Thoracic aorta (tissue), 2 donors: Measurements from ENCODE around the gene COLEC11. TPM values are rescaled to one million over a fixed set of nuclear protein-coding genes. Genes with fewer than 3 reads are reported as not detected.

Experiments used
- ATAC-seq: fragments of 150-250 bp; one replicate; pipeline ENCODE4 v1.8.0; 2017; ENCODE audit warnings: low read depth; ENCODE audit not compliant: insufficient number of reproducible peaks, low FRiP score
- DNase-seq: peaks from one replicate; pipeline ENCODE4 v3.0.0-alpha.2; 2020; ENCODE audit warnings: low spot score
- H3K27ac ChIP-seq, 2 donors: fragments of 200-600 bp; sonication (generic); 1 replicate in 1 of 2; 2 replicates in 1 of 2; pipeline ENCODE4 v1.5.1; 2016; ENCODE audit warnings: mild to moderate bottlenecking in 2 of 2, moderate library complexity in 2 of 2
- H3K27me3 ChIP-seq: fragments of 200-600 bp; sonication (generic); replicated peaks from 2 replicates; pipeline ENCODE4 v1.6.0; 2016; ENCODE audit warnings: mild to moderate bottlenecking; ENCODE audit not compliant: insufficient read depth
- H3K36me3 ChIP-seq: fragments of 200-600 bp; sonication (generic); one replicate; pipeline ENCODE4 v1.5.1; 2016
- H3K4me1 ChIP-seq, 2 donors: fragments of 200-600 bp; sonication (generic); 1 replicate in 1 of 2; 2 replicates in 1 of 2; pipeline versions ENCODE4 v1.5.1 to v1.6.0; 2016; ENCODE audit warnings: low read depth in 2 of 2, mild to moderate bottlenecking in 1 of 2; ENCODE audit not compliant: control insufficient read depth in 1 of 2
- H3K4me3 ChIP-seq: fragments of 200-600 bp; sonication (generic); 2 replicates; pipeline ENCODE4 v1.5.1; 2016; ENCODE audit warnings: mild to moderate bottlenecking
- H3K9me3 ChIP-seq: fragments of 200-600 bp; sonication (generic); 2 replicates; pipeline ENCODE4 v1.5.1; 2016
- CTCF ChIP-seq: fragments of 200-600 bp; sonication (generic); IDR thresholded peaks from one replicate; pipeline ENCODE4 v1.5.1; 2019; ENCODE audit warnings: antibody characterized with exemption
- total RNA-seq, 2 donors: library from RNA; depleted of rRNA; stranded (reverse); fragments of >200 nt; gene quantifications; one replicate each; pipeline versions ENCODE4 v1.1.0 to v1.2.3, GENCODE V29; 2016

The COLEC11 gene
- total RNA-seq, 2 donors from 2014 or later = 9.4 to 22.5 TPM

DNA sequence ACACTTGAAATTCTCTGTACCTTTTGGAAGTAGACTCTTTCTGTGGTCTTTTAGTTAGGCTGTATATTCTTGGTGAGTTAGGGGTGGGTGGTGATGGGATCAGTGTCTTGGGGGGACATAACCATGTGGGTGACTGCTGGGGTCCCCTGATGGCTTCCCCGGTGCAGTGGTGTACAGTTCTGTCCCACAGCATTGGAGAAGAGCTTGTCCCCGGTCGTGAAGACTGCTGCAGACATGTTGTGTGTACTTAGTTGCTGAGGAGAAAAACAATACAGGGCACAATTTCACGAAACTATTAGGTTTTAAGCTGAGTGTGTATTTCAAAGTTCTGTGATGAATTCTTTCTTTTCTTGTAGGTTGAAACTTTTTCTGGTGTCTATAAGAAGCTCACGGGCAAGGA, 14.5 kb upstream of the COLEC11 start:
- Histone ChIP-seq H3K27ac (no peak overlapping the region), H3K27me3 (no peaks in the 10 kb centered on the region), H3K36me3 (peaks cover 30% of the 10 kb centered on the region), H3K4me3 (no peak overlapping the region), H3K4me1 (peaks cover 13 to 28% of the 10 kb centered on the region in 2 donors), H3K9me3 (no peaks in the 10 kb centered on the region)
- no peak for TF ChIP-seq CTCF
- no peak for ATAC-seq
- no peak for DNase-seq

DNA sequence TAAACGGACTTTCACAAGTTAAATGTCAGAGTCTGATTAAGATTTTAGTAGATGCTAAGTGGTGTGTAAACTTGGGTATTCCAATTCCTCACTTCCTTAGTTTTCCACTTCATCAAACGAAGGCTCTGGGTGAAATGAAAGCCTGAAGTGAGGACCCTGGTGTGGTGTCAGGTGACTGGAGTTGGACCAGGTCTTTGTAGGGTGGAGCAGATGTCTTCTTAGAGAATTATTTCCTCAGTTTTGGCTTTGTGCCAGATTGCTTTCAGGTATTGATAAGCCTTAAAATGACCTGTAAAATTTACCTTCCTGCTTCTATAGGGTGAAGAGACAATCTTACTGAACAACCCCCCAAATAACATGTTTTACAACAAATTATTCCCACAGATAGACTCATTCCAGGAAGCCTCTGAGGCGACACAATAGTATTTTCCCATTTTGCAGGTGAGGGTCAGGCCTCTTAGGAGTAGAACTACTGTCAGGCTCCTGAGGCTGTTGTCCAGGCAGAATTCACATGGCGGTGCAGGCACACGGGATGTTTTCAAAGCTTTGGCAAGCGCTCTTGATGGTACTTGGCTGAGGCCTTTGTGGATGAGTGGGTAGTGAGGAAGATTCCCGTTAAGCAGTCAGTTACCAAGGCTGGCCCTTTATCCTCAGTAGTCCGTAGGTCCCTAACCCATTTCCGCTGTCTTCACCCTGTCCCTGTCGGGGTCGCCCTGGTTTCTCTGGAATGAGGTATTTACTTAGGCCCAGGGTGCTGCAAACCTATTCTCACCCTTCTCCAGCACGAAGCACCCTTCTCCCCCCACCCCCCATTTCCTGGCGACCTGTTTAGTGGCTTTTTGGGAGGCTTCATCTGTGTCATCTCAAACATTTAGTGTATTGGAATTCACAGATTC, 13.3 kb upstream of the COLEC11 start:
- Histone ChIP-seq H3K36me3 (peaks cover 30% of the 10 kb centered on the region), H3K9me3 (no peaks in the 10 kb centered on the region), H3K27ac (no peak overlapping the region), H3K4me1 (peaks cover 10 to 18% of the 10 kb centered on the region in 2 donors), H3K27me3 (no peaks in the 10 kb centered on the region), H3K4me3 (no peak overlapping the region)
- ATAC-seq (no peak), DNase-seq (no peak)
- no peak for TF ChIP-seq CTCF

- TF ChIP-seq CTCF = no peak
- DNase-seq (no peak), ATAC-seq (no peak)
- Histone ChIP-seq H3K9me3 (no peaks in the 10 kb centered on the region), H3K36me3 (peaks cover 14% of the 10 kb centered on the region), H3K27me3 (no peaks in the 10 kb centered on the region), H3K27ac (no peak overlapping the region), H3K4me1 (no peaks in the 10 kb centered on the region), H3K4me3 (no peak overlapping the region)
Observed at GRCh38 chr2:3584076-3584475, 10.8 kb upstream of the COLEC11 start.

DNA sequence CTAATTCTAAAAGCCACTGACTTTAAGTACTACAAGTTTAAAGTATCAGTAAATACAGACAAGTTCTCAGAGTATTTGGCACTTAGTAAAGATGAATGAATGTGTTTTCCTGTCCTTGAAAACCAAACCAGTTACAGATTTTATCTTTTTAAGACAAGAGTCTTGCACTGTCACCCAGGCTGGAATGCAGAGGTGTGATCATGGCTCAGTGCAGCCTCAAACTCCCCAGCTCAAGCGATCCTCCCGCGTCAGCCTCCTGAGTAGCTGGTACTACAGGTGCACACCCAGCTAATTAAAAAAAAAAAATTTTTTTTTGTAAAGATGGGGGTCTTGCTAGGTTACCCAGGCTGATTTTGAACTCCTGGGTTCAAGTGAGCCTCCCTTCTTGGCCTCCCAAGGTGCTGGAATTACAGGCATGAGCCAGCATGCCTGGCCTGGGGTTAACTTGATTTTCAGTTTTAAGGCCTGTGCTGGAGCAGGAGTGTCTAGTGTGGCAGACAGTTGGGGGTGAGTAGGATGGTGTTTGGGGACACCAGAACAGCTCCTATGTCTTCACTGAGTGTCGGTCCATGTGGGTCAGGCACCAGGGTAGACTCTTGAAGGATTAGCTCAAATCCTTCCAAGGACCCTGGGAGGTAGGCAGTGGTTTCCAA, 10.2 kb upstream of the COLEC11 start:
- ATAC-seq = no peak
- H3K36me3 ChIP-seq = peaks cover 12% of the 10 kb centered on the region
- no peaks in the 10 kb centered on the region for H3K27me3 ChIP-seq
- no peak for TF ChIP-seq CTCF
- no peak for DNase-seq
- H3K27ac ChIP-seq = peak overlapping the region in 1 of 2 donors; percentile 47
- H3K9me3 ChIP-seq = no peaks in the 10 kb centered on the region
- no peak overlapping the region for H3K4me3 ChIP-seq
- H3K4me1 ChIP-seq = no peaks in the 10 kb centered on the region
